Tongue (tissue), 2 donors: ENCODE results near the gene RHOH. TPM values are rescaled to one million over a fixed set of nuclear protein-coding genes. Genes with fewer than 3 reads are reported as not detected.

Experiments used
- DNase-seq: peaks from one replicate; pipeline ENCODE4 v3.0.0-alpha.2; 2015
- total RNA-seq: library from RNA; depleted of rRNA; stranded (reverse); fragments of >200 nt; gene quantifications from one replicate; pipeline ENCODE4 v1.2.3, GENCODE V29; 2014

Gene RHOH
- total RNA-seq, 1 donor from 2014 or later: 0.62 TPM

DNA sequence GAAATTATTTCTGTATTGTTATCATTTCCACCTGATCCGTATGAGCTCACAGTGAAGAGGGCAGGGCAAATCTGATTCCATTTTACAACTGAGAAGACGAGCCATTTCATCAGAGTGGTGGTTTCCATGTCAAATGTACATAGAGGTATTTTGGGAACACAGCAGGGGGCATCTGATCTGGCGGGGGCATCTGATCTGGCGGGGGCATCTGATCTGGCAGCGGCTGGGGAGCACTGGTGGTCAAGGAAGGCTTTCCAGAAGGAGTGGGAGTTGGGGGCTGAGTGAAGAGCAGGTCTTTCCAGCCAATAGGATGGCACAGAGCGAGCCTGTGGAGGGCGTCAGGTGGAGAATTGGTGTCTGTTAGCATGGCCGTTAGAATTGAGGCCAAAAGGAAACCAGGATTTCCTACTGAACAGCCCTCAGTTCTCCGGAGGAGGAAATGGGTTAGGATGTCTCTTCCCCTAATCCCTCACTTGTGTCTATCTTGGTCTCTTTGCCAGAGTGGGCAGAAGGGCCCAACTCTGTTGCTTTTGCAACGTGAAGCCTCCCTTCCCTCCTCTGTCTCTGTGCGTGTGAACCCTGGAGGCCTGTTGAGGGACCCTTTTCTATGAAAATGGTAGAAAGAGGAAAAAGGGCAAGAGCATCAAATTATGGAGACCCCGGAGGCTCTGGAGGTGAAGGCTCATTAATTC lies 41.3 kb downstream of the RHOH start:
- no peak for DNase-seq

DNA sequence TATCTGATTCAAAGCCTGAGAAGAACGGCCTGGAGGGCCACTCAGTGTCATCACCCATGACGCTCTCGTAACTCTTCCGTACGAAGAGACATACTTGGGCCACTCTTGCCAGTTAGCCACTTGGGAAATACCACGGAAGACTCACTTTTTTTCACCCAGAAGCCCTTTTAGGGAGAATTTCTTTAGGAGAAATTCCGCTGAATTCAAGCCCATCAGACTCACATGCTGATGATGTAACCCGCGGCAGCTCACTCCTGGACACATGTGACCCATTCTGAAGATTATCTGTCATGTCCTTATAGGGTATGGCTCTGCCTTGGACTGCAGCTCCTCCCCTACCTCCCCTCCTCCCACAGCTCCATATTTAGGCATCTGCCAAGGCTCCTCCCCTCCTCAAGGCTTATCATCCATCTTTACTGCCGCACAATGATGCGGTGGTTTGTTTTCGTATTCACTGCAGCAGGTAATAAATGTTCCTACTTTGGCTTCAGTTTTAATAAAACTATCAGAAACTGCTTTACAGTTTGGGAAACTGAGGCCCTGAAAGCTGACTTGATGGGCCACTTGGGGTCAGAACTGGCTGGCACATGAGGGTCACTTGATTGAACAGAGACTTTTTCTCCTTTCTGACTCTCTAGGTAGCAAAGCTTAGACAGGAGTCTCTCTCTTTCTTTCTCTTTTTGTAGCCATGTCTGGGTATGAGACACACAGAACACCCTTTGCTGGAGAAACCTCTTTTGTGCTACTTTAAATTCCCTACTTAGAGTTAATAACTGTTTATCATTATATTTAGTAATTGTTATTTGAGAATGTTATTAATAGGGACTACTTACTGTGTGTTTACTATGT lies 42.1 kb downstream of the RHOH start:
- DNase-seq: no peak

DNA sequence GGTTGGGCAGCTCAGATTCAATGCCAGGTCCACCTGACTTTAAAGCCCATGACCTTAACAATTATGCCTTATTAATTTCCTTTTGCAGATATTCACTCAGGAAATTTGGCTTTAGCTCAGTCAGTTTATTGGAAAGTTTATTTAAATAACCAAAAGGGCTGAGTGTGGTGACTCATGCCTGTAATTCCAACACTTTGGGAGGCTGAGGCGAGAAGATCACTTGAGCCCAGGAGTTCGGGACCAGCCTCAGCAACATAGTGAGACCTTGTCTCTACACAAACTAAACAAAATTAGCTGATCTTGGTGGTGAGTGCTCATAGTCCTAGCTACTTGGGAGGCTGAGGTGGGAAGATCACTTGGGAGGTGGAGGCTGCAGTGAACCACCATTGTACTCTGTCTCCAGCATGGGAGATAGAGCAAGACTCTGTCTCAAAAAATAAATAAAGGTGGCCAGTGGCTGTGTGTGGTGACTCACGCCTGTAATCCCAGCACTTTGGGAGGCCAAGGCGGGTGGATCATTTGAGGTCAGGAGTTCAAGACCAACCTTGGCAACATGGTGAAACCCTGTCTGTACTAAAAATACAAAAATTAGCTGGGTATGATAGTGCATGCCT lies 43.3 kb downstream of the RHOH start:
- no peak for DNase-seq

DNA sequence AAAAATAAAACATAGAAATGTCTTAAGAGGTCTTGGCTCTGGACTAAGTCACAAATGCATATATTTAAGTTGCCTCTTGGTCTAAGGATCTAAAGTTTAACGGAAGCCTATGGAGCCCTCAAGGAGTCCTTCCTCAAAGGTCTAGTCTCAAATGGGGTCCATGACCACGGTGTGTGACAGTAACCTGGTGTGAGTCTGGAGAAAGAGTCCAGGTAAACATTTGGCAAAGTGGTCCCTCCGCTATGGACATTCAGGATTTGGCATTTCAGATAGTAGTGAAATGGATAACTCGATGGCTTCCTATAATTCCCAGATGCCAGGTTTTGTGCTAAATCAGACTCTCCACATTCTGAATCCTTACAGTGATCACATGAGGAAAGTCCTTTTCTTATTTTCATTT lies 44.2 kb downstream of the RHOH start:
- no peak for DNase-seq

DNA sequence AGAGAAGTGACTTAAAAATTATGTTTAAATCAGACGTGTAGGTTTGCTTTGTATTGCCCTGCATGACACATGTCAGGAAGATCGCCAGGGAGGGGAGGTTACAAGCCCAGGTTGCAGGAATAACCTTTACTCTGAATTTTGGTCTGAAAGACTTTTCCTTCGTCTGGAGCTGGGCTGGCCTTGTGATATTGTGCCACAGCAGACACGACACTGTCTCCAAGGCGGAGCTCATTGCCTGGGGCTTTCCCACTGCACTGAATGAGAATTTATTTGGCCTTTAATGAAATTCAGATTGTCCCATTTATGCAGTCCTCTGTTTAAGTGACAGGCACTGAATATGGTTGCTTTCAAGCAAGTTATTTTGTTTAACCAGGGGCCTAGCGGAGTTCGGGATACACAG lies 45.1 kb downstream of the RHOH start:
- no peak for DNase-seq

DNA sequence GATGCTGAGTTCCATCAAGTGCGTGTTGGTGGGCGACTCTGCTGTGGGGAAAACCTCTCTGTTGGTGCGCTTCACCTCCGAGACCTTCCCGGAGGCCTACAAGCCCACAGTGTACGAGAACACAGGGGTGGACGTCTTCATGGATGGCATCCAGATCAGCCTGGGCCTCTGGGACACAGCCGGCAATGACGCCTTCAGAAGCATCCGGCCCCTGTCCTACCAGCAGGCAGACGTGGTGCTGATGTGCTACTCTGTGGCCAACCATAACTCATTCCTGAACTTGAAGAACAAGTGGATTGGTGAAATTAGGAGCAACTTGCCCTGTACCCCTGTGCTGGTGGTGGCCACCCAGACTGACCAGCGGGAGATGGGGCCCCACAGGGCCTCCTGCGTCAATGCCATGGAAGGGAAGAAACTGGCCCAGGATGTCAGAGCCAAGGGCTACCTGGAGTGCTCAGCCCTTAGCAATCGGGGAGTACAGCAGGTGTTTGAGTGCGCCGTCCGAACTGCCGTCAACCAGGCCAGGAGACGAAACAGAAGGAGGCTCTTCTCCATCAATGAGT lies 46.6 kb downstream of the RHOH start:
- no peak for DNase-seq

DNA sequence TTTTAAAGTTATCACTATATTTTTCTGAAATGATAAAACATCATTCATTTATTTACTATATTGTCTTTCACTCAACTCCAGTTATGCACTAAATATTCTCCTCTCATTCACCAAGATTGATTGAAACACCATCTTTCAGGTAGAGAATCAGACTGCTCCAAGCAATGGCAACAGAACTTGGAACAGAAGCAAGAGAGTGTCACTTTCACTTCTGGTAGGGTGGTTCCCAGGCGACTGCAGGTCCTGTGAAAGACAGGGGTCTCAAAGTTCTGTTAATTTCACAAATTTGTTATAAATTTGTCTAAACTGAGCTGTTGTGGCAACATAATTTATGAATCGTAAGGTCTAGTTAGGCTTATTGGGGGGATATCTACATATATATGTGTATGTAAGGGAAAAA lies 47.8 kb downstream of the RHOH start:
- no peak for DNase-seq

DNA sequence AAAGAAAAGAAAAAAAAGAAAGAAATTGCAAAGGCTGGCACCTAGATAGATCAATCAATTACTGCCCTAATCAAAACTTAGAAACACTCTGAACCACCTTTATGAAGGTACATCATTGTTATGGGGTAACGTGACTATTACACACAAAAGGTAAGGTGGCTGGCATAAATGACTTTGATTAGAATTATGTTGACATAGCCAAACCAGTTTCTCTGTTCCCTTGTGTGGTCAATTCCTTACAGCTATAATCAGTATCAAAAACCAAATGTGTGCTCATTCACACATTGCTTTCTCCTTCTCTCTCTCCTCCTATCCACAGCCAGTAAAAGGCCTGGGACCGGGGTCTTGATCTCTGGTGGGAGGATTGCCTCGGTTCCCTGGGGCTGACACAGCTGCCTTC lies 48.7 kb downstream of the RHOH start:
- no peak for DNase-seq

DNA sequence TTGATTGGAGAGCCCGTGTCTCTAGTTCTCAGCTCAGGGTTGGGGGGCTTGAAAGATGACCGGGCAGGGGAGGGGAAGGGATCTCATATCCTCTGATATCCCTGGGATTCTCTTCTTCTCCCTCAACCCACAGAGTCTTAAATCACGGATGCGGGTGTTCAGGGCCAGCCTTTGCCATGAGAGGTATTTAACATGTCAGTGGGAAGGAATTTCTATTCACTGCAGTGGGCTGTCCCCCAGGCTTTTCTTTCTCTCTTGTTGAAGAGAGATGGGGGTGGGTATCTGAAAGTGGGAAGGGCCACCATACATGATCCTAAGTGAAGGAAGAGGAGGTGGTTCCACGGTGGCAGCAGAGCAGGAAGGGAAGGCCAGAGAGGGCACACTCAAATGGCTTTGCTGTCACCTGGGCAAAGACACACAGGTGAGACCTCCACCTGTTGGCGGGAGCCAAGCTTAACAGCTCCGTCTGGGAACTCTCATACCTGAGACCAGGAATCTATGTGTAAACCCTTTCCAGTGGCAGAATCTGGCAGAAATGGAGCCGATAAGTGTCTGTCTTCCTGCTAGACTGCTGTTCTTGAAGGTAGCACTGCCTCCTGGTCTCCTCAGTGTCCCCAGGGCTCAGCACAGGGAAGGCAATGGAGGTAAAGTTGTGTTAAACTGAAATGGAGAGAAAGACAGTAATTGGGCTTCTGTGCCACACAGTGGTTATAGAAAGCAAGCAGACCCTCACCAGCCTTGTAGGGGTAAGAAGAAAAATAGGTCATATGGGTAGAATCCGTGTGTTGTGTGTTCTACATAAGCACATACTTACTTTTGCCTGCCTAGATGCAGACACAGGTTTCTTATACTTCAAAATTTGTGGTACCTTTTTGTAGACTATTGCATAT lies 49.4 kb downstream of the RHOH start:
- no peak for DNase-seq

DNA sequence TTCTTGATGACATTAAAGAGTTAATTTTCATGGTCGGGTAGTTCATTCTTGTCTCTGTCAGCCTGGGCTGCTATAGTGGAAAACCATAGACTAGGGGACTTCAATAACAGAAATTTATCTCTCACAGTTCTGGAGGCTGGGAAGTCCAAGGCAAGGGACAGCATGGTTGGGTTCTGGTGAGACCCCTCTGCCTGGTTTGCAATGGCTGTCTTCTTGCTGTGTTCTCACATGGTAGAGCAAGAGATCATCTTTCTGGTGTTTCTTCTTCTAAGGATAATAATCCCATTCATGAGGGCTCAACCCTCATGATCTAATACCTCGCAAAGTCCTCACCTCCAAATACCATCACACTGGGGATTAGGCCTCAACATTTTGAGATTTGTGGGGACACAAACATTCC lies 50.1 kb downstream of the RHOH start:
- no peak for DNase-seq

DNA sequence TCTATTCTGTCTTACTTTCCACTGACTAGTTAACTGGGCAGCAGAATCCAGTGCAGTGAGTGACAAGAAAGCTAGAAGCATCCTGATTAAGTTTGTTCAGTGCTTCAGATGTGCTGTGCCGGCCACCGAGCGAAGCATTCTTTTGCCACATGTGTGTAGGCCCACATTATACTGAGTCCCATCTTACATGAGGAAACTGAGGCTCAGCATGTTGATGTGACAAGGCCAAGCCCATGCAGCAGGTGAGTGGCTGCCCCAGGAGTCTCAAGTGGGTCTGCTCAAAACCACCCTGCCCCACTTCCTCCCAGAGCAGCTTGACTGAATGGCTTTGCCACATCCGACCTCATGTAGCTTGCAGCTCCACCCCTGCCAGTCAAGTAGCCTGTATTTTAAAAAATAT lies 50.5 kb downstream of the RHOH start:
- DNase-seq: no peak

DNA sequence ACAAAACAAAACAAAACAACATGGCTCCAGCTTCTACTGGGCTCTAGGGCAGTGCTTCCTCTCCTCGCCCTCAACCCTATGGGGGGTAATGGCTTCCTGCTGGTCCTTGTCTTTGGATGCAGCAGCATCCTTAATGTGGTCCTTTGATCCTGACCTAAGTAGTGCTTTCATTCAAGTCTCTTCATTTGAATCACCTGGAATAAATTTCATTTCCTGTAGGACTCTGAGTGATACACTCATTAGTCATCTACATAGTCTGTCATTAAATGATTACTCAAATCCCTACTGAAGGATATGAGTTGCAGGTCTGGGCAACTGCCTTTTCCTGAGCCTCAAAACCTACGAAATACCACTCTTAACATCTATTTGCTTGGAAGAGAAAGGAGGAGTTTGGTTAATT lies 54.5 kb downstream of the RHOH start:
- no peak for DNase-seq

DNA sequence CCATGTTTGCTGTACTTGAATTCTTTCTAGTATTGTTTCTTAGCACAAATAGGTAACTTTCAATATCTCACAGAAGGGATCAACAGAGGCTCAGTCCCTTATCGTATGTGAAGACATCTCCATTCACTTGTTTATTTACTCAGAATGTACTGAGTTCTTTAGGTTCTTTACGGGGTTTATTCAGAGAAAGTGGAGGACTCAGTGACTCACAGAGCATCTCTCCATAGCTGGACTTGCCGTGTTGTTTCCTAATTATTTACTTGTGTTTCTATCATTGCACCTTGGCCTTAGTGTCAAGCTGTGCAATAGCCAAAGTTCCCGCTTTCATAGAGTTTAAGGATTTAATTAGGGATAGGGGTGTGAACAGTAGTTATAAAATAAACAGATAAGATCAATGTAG lies 57.1 kb downstream of the RHOH start:
- no peak for DNase-seq

DNA sequence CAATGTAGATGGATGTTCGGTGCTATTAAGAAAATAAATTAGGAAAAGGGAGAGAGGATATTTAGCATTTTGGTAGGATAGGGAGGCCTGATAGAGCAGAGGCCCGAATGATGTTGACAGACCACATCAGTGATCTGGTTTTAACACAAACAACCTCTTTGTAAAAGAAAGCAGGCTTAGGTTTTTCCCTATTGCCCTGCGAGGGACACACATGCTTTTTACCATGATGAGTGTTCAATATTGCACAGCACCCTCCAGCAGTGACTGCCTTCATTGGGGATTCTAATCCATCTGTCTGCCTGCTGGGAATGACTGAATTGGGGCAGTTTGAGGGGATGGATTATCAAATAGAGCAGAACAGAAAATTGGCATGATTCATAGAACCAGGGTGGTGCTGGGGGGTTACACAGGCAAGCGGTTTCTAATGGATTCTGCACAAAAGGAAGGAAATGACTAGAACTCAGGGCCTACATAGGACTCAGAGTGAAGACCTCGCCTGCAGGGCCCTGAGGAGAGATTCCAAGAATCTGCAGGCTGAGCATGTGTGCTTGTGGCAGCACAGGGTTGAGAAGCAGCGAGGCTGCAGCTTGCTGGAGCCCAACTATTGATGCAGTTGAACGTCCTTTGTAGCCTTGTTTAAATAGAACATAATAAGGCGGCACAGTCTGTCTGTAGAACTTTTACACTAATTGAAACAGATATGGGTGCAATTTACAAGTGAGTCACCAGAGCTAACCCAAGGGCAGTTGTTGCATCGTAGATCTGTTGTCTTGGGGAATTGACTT lies 58.0 kb downstream of the RHOH start:
- DNase-seq: no peak

DNA sequence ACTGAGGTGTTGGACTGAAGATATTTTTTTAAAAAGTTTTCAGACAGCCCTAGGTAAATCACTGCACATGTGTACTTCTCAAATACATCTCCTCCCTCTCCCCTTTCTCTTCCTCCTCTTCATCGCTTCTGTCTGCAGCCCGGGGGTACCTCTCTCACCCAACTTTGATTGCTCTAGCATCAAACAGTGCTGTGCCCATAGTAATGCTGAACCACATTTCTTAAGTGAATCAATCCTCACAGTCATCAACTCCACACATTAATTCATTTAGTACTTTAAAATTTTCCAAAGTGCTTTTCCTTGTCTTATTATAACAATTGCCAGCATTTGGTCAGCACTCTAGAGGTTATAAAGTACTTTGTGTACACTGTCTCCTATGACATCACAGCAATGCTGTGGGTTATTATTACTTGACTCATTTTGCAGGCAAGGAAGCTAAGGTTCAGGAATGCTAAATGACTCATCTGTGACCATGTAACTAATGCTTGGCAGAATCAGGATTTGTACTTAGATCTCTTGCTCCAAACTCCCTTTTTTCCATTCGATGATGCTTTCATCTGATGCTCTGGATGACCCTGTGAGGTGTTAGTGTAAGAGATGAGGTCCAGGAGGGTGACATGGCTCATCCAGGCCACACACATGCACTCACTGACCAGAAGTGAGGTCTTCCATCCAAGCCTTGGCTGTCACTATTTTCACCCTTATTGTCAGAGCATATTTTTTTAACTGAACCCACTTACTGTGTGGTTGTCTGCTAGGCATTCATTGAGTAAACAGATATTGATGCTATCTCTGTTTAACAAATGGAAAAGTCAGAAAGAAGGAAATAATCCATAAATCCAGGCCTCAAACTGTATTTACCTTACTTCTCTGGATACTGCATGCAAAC lies 58.8 kb downstream of the RHOH start:
- DNase-seq: peak; percentile 27

DNA sequence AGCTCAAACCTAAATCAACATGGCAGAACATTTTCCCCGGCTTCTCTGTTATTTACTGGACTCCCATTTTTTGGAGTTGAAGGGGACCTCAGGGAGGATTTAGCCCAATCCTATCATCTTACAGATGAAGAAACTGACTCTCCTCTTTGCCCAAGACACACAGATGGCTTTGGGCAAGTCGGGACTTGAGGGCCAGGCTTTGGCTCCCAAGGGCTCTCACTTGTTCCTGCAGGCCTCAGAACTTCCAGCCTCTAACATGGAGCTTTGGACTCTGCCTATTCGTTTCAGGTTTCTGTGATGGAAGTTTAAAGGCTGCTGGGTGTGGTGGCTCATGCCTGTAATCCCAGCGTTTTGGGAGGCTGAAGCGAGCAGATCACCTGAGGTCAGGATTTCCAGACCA lies 59.5 kb downstream of the RHOH start:
- DNase-seq: no peak

DNA sequence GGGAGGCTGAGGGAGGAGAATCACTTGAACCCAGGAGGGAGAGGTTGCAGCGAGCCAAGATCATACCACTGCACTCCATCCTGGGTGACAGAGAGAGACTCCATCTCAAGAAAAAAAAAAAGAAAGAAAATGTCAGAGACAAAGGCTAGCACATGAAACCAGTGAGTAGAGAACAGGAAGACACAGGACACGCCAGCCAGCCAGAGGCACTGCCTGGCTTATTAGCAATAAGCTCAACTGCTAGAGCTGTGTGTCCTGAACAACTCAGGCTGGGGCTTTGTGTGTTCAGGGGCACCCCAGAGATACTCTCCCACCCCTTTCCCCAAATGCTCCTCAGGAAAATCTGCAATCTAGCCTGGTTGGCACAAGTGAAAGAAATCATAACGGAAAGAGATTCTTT lies 60.0 kb downstream of the RHOH start:
- DNase-seq: no peak

DNA sequence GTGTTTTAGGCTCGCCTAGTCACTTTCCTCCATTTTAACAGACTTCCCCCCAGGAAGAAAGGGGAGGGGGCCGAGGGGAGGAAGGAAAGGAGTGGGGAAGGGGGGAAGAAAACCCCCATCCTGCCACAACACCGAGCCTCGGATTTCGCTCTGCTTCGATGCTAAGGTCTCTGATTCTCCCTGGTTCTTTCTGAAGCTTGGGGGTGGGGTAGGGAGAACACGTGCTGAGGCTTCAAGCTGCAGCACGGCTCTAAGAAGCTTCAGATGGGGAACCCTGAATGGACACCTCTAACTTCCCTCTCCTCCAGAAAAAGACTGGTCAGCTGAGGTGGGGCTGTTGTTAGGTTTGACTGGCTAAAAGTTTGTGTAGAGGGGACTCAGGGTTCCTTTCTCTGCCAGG lies 61.8 kb downstream of the RHOH start:
- DNase-seq: no peak

DNA sequence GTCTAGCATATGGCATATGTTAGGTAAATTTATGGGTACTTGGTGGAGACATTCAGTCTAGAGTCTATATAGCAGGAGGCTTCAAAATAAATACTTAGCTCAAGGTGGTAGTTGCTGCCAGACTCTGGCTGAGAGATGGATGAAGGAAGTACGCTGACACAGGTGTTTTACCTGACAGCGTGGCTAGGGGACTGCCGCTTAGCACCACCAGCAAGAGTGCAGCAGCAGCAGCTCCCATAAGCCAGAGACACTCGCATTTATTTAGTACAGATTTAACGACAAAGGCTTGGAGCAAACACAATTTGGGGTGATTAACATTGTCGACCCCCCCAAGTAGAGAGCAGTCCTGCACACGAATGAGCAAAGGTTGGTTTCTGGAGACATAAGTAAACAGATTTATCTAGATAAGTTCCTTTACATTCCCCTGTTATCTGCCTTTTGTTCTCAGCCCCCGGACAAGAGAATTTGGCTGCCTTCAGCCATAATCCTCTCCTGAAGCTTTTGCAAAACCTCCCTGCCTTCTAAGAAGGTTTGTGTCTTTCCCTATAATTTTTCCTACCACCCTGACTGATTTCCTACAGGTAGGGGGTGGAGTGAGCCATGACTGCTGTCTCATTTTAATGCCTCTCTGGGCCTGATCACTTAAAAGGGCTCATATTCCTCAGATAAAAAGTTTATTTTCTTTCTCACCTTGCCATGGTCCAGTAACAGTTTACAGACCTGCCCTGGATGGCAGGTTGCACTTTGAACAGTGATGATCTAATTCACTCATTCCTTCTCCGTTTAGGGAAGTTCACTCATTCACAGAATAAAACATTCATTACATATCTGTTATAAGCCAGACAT lies 64.6 kb downstream of the RHOH start:
- no peak for DNase-seq
